GM12864 (cell line): ENCODE measurements around the gene ZNF573.
"Not testable (repeated sequence)": the region's sequence is repeated elsewhere in the genome, so short reads cannot be mapped to it uniquely, and the experiment has no call there.

Experiments used
- DNase-seq: peaks from one replicate; pipeline ENCODE4 v3.0.0-alpha.2; 2011; ENCODE audit warnings: low read depth
- H3K4me3 ChIP-seq: 2 replicates; pipeline ENCODE4 v1.5.1; 2011; ENCODE audit warnings: mild to moderate bottlenecking, low read depth, low read length, control low read depth
- TF ChIP-seq, protein P1 (sequence below): IDR thresholded peaks from 2 replicates; pipeline ENCODE4 v1.5.1; 2011; ENCODE audit warnings: low read depth, mild to moderate bottlenecking, moderate library complexity, low read length, control low read depth, inconsistent platforms; ENCODE audit errors: missing control alignments

ZNF573 gene

DNA sequence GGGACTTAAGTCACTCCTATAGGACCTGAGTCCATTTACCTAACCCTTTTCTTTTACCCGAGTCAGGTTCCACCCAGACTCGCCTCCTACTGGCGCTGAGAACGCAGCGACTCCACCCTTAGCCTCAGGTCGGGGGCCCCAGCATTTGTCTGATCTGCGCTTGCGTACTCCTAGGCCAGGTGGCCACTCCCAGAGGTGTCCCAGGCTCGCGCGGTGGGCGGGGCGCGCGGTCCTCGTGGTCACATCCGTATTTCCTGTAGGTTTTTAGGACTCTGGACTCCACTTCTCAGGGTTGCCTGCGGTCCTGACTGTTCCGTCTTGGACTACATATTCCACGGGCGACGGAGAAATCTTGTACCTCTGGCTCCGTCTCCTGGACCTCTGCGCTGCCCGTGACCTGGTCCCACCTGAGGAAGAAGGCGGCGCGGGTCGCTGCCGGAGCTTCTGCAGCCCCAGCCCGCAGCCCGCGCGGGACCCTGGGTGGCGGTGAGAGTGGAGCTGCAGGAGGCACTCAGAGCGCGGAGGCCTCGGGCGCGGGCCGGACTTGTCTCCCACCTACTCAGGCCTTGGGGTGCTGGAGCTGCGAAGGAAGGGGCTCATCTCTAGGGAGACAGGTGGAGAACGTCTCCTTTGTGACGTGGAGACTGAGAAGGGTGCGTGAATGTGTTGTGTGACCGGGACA is 11.0 kb upstream of the ZNF573 start:
- TF ChIP-seq, protein P1, sequence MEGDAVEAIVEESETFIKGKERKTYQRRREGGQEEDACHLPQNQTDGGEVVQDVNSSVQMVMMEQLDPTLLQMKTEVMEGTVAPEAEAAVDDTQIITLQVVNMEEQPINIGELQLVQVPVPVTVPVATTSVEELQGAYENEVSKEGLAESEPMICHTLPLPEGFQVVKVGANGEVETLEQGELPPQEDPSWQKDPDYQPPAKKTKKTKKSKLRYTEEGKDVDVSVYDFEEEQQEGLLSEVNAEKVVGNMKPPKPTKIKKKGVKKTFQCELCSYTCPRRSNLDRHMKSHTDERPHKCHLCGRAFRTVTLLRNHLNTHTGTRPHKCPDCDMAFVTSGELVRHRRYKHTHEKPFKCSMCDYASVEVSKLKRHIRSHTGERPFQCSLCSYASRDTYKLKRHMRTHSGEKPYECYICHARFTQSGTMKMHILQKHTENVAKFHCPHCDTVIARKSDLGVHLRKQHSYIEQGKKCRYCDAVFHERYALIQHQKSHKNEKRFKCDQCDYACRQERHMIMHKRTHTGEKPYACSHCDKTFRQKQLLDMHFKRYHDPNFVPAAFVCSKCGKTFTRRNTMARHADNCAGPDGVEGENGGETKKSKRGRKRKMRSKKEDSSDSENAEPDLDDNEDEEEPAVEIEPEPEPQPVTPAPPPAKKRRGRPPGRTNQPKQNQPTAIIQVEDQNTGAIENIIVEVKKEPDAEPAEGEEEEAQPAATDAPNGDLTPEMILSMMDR: no peak
- DNase-seq: no peak
- H3K4me3 ChIP-seq: no peak overlapping the region

DNA sequence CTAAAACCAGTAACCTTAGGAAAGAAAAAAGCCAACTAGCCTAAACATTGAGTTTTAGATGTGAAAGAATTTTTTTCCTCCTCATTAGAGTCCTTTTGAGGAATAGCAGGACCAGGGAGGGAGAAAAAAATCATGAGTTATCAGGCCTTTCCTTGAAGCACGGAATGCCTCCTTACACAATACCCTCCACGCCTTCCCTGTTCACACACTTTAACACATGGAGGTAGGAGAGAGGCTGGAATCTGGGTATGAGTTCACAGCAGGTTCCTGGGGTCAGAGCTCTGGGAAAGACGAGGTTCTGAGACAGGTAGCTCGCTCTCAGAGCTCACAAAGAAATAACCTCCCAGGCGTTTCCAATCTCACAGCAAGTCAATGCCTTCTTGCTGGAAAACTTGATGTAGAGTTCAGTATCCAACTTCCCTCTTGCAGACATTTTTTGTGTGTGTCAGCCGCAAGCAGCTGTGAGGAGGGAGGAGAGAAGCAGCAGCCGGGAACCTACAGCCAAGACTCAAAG is 716 bp downstream of the ZNF573 start:
- DNase-seq: no peak
- H3K4me3 ChIP-seq: peak overlapping the region; percentile 90
- TF ChIP-seq, protein P1: no peak

DNA sequence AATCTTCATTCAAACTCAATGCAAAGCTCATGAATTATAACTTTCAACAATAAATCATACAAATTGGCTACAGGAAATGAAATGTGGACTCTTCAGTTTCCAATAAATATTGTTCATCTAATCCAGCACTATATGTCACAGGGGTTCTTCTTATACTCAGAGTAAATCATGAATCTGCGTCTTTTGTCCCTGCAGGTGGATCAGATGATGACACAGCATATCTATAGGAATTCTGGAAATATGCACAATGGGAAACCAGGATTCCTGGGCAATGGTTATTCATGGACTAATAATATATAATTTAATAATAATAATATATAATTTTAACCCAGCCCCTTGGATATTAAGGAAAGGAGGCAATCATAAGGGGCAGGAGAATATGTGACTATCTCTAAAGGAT is 8.4 kb downstream of the ZNF573 start:
- DNase-seq: no peak
- TF ChIP-seq, protein P1: no peak
- no peak overlapping the region for H3K4me3 ChIP-seq

DNA sequence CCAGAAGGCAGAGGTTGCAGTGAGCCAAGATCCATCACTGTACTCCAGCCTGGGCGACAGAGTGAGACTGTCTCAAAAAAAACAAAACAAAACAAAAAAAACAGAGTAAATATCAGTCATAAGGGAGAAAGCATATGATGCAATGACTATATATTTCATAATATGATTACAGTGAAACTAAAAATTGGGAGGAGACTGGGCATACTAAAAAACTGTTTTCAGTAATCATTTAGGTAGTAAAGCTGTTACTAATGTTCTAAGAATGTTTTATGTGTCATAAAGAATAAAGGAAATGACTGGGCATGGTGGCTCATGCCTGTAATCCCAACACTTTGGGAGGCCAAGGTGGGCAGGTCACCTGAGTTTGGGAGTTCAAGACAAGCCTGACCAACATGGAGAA is 15.9 kb downstream of the ZNF573 start:
- TF ChIP-seq, protein P1: no peak
- H3K4me3 ChIP-seq: no peak overlapping the region
- no peak for DNase-seq

DNA sequence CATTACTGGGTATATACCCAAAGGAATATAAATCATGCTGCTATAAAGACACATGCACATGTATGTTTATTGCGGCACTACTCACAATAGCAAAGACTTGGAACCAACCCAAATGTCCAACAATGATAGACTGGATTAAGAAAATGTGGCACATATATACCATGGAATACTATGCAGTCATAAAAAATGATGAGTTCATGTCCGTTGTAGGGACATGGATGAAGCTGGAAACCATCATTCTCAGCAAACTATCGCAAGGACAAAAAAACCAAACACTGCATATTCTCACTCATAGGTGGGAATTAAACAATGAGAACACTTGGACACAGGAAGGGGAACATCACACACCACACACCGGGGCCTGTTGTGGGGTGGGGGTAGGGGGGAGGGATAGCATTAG is 21.7 kb downstream of the ZNF573 start:
- not testable (repeated sequence) for DNase-seq, H3K4me3 ChIP-seq

DNA sequence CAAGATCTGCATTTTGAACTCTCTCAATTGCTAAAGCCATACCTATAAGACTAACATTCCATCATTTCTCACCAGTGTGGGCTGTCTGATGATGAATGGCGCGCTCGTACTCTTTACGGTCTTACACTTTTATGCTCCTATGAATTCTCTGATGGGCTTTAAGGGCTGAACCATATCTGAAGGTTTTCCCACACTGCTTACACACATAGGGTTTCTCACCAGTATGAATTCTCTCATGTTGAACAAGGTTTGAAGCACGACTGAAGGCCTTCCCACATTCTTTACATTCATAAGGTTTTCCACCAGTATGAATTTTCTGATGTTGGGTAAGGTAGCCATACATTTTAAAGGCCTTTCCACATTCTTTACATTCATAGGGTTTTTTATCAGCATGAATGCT is 41.0 kb downstream of the ZNF573 start:
- no peak for DNase-seq
- H3K4me3 ChIP-seq: no peak overlapping the region
- TF ChIP-seq, protein P1: no peak

DNA sequence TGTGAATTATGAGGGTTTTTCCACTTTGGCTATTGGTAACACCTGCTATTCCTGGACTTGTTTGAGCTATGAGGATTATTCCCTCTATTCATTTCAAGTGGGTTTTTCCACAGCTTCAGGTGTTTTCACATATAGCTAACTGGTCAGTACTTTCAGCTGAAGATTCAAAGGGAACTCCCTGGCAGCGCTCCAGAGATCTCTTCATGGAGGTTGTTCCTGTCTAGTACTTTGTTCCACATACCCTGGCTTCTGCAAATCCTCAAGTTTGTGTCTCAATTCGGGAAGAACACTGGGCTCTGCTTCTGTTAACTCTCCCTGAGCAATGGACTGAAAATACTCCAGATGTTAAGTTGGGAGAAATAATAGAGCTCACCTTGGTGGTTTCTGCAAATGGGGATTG is 54.2 kb downstream of the ZNF573 start:
- TF ChIP-seq, protein P1: no peak
- H3K4me3 ChIP-seq: no peak overlapping the region

More for the DNA sequence above, 54.2 kb downstream of the ZNF573 start:
- DNase-seq: no peak
